ENCODE measurements around the gene CCDC18.
"Not testable (repeated sequence)": the region's sequence is repeated elsewhere in the genome, so short reads cannot be mapped to it uniquely, and the experiment has no call there.

DNA sequence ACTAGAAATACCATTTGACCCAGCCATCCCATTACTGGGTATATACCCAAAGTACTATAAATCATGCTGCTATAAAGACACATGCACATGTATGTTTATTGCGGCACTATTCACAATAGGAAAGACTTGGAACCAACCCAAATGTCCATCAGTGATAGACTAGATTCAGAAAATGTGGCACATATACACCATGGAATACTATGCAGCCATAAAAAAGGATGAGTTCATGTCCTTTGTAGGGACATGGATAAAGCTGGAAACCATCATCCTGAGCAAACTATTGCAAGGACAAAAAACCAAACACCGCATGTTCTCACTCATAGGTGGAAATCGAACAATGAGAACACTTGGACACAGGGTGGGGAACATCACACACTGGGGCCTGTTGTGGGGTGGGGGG lies 88.4 kb downstream of the CCDC18 start:
- TF ChIP-seq, protein P1, sequence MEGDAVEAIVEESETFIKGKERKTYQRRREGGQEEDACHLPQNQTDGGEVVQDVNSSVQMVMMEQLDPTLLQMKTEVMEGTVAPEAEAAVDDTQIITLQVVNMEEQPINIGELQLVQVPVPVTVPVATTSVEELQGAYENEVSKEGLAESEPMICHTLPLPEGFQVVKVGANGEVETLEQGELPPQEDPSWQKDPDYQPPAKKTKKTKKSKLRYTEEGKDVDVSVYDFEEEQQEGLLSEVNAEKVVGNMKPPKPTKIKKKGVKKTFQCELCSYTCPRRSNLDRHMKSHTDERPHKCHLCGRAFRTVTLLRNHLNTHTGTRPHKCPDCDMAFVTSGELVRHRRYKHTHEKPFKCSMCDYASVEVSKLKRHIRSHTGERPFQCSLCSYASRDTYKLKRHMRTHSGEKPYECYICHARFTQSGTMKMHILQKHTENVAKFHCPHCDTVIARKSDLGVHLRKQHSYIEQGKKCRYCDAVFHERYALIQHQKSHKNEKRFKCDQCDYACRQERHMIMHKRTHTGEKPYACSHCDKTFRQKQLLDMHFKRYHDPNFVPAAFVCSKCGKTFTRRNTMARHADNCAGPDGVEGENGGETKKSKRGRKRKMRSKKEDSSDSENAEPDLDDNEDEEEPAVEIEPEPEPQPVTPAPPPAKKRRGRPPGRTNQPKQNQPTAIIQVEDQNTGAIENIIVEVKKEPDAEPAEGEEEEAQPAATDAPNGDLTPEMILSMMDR (IDR thresholded peaks at IDR 0.05): not testable (repeated sequence)
- not testable (repeated sequence) for TF ChIP-seq POLR2A (IDR thresholded peaks at IDR 0.05)

Measured in adrenal gland (tissue), 5 donors.